Measurements from ENCODE around the gene KCTD20.

GRCh38 chr6:36533321-36533720 lies 90.5 kb downstream of the KCTD20 start:
- TF ChIP-seq TCF7L2 (IDR thresholded peaks at IDR 0.05; ENCODE audit: borderline replicate concordance, low read depth, low read length) (no peak), ZNF362 (tag by site-specific recombination; IDR thresholded peaks at IDR 0.05) (no peak), ZNF248 (tag by site-specific recombination; IDR thresholded peaks at IDR 0.05) (no peak), ZNF223 (tag by site-specific recombination; IDR thresholded peaks at IDR 0.05) (no peak), ZBTB48 (tag by site-specific recombination; IDR thresholded peaks at IDR 0.05) (no peak), ZNF670 (tag by site-specific recombination; IDR thresholded peaks at IDR 0.05; ENCODE audit: low read depth) (no peak), INSM2 (tag by site-specific recombination; IDR thresholded peaks at IDR 0.05) (no peak), ZNF311 (tag by site-specific recombination; IDR thresholded peaks at IDR 0.05; ENCODE audit: borderline replicate concordance) (no peak), ZNF24 (tag by site-specific recombination; IDR thresholded peaks at IDR 0.05) (no peak)
- TF ChIP-seq, protein P1, sequence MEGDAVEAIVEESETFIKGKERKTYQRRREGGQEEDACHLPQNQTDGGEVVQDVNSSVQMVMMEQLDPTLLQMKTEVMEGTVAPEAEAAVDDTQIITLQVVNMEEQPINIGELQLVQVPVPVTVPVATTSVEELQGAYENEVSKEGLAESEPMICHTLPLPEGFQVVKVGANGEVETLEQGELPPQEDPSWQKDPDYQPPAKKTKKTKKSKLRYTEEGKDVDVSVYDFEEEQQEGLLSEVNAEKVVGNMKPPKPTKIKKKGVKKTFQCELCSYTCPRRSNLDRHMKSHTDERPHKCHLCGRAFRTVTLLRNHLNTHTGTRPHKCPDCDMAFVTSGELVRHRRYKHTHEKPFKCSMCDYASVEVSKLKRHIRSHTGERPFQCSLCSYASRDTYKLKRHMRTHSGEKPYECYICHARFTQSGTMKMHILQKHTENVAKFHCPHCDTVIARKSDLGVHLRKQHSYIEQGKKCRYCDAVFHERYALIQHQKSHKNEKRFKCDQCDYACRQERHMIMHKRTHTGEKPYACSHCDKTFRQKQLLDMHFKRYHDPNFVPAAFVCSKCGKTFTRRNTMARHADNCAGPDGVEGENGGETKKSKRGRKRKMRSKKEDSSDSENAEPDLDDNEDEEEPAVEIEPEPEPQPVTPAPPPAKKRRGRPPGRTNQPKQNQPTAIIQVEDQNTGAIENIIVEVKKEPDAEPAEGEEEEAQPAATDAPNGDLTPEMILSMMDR (tag by site-specific recombination; IDR thresholded peaks at IDR 0.05) = no peak
- TF ChIP-seq, protein P2, sequence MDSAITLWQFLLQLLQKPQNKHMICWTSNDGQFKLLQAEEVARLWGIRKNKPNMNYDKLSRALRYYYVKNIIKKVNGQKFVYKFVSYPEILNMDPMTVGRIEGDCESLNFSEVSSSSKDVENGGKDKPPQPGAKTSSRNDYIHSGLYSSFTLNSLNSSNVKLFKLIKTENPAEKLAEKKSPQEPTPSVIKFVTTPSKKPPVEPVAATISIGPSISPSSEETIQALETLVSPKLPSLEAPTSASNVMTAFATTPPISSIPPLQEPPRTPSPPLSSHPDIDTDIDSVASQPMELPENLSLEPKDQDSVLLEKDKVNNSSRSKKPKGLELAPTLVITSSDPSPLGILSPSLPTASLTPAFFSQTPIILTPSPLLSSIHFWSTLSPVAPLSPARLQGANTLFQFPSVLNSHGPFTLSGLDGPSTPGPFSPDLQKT (IDR thresholded peaks at IDR 0.05; ENCODE audit: borderline replicate concordance, low read depth, low read length) = no peak
